ENCODE results near the gene DNAH17.
A peak's percentile ranks its signal among the peaks of the same experiment; 100 is the strongest.

DNAH17 gene

GRCh38 chr17:78605886-78606285, 28.7 kb upstream of the DNAH17 start:
- no peak for DNase-seq (ENCODE audit: low read depth)

DNA sequence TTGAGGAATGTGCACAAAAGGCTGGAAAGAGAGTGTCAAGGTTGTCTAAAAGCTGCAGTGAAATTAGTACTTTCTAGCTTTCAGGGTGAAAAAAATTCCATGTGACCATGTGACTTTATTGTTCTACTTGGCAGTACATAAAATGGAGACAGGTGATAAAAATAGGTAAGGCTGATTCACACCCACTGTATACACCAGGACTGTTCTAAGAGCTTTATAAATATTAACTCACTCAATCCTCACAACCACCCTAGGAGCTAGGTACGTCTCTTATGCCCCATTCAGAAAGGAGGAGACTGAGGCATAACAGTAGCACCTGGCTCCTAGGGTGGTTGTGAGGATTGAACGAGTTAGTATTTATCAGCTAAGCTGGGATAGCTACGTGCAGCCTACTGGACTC, 28.2 kb upstream of the DNAH17 start:
- DNase-seq (ENCODE audit: low read depth), result no peak

- DNase-seq (ENCODE audit: low read depth), result no peak
These were observed 25.1 kb upstream of the DNAH17 start for GRCh38 chr17:78602246-78602645.

- no peak for DNase-seq (ENCODE audit: low read depth)
These were observed 24.5 kb upstream of the DNAH17 start for GRCh38 chr17:78601577-78602190.

DNA sequence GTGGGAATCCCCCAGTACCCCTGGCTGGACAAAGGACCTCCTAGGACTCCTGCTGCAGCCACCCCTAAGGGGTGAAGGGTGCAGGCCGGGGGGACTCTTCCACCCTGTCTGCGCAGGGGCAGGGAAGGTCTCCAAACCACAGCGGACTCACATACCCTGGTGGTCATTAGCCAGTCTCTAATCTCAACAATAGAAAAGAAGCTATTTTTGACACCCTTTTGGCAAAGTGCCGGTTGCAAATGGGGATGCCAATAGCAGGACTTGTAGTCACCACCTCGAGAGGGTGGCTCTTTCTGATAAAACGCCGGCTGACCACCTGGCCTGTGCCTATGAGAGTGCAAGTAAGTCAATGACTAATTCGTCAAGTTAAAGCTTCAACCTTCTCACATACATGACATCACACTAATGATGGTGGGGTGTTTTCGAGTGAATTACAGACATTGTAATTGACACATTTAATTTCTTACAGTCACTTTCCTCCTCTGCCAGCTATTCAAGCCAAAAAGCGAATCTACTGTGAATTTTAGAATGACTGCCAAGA, 23.1 kb upstream of the DNAH17 start:
- no peak for DNase-seq (ENCODE audit: low read depth)

GRCh38 chr17:78599419-78599818, 22.2 kb upstream of the DNAH17 start:
- no peak for DNase-seq (ENCODE audit: low read depth)

GRCh38 chr17:78598013-78598471, 20.8 kb upstream of the DNAH17 start:
- DNase-seq (ENCODE audit: low read depth), result peak; percentile 47

- DNase-seq (ENCODE audit: low read depth), result no peak
These were observed 19.9 kb upstream of the DNAH17 start for GRCh38 chr17:78596871-78597764.

GRCh38 chr17:78595135-78595810, 18.1 kb upstream of the DNAH17 start:
- no peak for DNase-seq (ENCODE audit: low read depth)

- DNase-seq (ENCODE audit: low read depth), result no peak
These were observed 15.8 kb upstream of the DNAH17 start for GRCh38 chr17:78592991-78593329.

GRCh38 chr17:78591263-78591671, 14.1 kb upstream of the DNAH17 start:
- no peak for DNase-seq (ENCODE audit: low read depth)

DNA sequence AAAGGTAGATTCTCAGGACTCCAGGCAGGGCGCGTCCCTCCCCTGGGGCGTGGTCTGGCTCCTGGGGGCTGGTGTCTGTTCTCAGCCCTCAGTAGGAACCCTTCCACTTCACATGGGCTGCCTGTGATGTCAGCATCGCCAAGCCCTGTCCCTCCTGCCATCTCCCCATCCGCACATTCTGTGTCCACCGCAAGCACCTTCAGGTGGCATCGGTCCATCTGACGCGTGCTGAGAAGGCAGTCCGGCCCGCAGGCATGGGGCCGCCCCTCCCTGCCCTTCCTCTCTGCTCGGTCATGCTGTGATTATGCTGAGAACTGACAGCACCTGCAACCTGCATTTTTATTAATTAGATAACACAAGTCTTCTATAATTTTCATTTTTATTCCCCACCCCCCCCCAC, 12.7 kb upstream of the DNAH17 start:
- no peak for DNase-seq (ENCODE audit: low read depth)

DNA sequence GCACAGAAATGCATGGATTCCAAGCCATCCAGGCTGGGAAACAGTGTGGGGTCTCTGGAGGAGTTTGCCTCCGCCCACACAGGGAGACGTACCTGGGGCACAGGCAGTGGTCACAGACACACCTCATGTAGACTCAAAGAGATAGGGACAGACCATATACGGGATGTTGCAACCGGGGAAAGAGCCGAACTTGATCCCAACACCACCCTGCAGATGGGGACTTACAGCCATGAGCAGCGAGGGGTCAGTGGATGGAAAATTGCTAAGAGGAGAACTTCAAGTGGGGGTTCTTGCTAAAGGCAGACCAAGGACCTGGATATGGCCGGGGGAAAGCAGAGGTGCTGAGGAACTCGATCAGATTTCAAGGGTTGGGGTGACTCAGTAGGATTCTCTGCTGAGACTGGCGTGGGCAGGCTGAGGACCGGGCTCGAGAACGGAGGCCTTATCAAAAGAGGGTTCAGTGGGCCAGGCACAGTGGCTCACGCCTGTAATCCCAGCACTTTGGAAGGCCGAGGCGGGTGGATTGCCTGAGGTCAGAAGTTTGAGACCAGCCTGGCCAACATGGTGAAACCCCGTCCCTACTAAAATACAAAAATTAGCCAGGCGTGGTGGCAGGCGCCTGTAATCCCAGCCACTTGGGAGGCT, 12.0 kb upstream of the DNAH17 start:
- no peak for DNase-seq (ENCODE audit: low read depth)

DNA sequence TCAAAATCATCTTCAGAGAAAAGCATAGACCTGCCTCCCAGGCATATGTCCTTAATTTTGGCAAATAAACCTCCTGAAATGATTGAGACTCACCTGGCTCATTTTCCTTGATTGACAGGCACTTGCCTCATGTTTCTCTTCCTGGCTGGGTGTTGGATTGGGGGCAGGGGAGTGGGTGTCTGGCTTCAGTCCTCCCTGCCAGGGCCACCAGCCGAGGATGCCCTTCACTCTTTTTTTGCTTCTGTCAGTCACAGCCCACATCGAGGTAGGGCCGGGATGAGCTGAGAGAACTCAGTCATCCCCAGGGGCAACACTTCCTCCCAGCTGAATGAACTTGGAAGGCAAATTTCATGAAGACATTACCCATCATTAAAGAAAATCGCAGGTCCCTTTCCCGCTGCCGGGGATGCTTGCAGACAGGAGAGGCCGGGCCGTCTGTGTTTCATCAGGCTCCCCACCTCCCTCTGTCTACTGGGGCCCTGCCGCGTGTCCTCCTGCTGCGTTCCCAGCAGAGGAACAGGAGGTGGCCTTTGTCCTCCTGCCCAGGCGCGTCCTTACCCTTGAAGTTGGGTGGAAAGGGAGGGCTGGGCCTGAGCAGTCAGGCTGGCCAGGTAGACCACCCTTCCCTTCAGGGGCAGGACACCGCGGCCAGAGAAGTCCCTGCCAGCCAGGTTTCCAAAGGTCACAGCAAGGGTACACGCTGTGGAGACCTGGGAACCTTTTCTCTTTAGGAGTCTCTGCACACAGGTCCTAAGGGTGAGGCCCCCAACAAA, 11.2 kb upstream of the DNAH17 start:
- no peak for DNase-seq (ENCODE audit: low read depth)

DNA sequence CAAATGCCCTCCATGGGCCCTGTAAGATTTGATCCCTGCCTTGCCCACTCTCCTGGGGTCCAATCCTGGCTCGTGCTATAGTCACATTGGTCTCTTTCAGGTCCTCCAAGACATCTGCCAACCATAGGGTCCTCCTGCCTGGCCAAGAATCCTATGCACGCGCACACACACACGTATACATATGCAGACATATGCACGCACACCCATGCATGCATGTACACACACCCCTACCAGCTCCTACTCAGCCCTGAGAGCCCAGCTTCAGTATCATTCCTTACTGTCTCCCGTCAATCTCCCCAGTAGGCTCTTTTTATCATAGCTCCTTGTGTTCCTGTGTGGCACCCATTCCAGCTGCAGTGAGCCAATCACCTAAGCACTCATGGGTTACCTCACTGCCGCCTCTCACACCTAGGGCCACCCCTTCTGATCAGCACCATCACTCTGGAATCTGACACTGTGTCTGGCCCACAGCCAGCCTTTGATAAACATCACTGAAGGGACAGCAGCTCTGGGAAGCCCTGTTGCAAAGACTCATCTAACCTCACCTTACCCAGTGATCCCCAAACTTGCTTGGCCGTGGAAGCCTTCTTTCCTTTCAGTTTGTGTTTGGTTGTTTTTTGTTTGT, 7.9 kb upstream of the DNAH17 start:
- DNase-seq (ENCODE audit: low read depth), result no peak

- no peak for DNase-seq (ENCODE audit: low read depth)
These were observed 5.9 kb upstream of the DNAH17 start for GRCh38 chr17:78583091-78583490.

- no peak for DNase-seq (ENCODE audit: low read depth)
These were observed 4.1 kb upstream of the DNAH17 start for GRCh38 chr17:78581304-78581703.

GRCh38 chr17:78580277-78580804, 3.1 kb upstream of the DNAH17 start:
- DNase-seq (ENCODE audit: low read depth), result no peak

GRCh38 chr17:78576389-78577112, 645 bp downstream of the DNAH17 start:
- no peak for DNase-seq (ENCODE audit: low read depth)

DNA sequence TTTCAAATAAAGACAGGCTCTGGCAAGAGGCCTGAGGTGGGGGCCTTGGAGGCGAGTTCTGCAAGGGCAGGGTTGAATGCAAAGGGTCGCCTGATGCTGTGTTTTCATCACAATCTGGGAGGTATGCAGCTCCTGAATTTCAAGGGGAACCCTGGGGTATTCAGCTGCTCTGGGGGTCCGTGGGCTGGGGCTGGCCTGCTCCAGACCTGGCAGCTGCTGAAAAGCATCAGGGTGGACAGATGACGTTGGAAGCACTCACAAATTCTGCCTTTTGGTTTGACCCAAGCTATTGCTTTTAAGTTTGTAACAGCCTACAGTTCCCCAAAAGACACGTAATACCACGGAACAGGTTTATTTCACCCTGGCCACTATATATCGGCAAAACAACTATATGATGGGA, 1.3 kb downstream of the DNAH17 start:
- DNase-seq (ENCODE audit: low read depth), result no peak

Data from GM04504 (cell line).